IPS-20b (cell line): ENCODE results near the gene TMEM184B.

Source experiments
- H3K27ac ChIP-seq: one replicate; pipeline ENCODE4 v1.5.1; 2013; ENCODE audit warnings: low read length
- H3K27me3 ChIP-seq: 2 replicates; pipeline ENCODE4 v1.6.1; 2013; ENCODE audit warnings: mild to moderate bottlenecking, low read length, inconsistent platforms; ENCODE audit not compliant: insufficient read depth
- H3K36me3 ChIP-seq: 2 replicates; pipeline ENCODE4 v1.6.1; 2013; ENCODE audit warnings: low read depth, mild to moderate bottlenecking, inconsistent platforms, low read length, moderate library complexity; ENCODE audit not compliant: insufficient read depth
- H3K4me1 ChIP-seq: 2 replicates; pipeline ENCODE4 v1.6.1; 2013; ENCODE audit warnings: mild to moderate bottlenecking, control low read depth, inconsistent platforms, low read length, moderate library complexity; ENCODE audit not compliant: insufficient read depth
- H3K4me3 ChIP-seq: 2 replicates; pipeline ENCODE4 v1.5.1; 2013; ENCODE audit warnings: mild to moderate bottlenecking, low read length, inconsistent platforms
- H3K9ac ChIP-seq: 2 replicates; pipeline ENCODE4 v1.6.1; 2013; ENCODE audit warnings: low read depth, mild to moderate bottlenecking, inconsistent platforms, low read length, moderate library complexity
- H3K9me3 ChIP-seq: 2 replicates; pipeline ENCODE4 v1.6.1; 2013; ENCODE audit warnings: mild to moderate bottlenecking, low read depth, low read length, inconsistent platforms; ENCODE audit not compliant: insufficient read depth

TMEM184B gene

GRCh38 chr22:38314051-38314932, 41.5 kb upstream of the TMEM184B start:
- H3K36me3 ChIP-seq, result peaks cover 50% of the 10 kb centered on the region
- peak overlapping the region; percentile 95; the same call in 1 of the 2 replicates for H3K9ac ChIP-seq

GRCh38 chr22:38313384-38313955, 40.7 kb upstream of the TMEM184B start:
- Histone ChIP-seq H3K36me3 (peaks cover 59% of the 10 kb centered on the region), H3K9ac (peak overlapping the region; percentile 95; the same call in 1 of the 2 replicates), H3K27me3 (no peaks in the 10 kb centered on the region), H3K9me3 (no peaks in the 10 kb centered on the region), H3K27ac (no peak overlapping the region), H3K4me1 (peaks cover 33% of the 10 kb centered on the region), H3K4me3 (no peak overlapping the region)

More at GRCh38 chr22:38314051-38314932, 41.5 kb upstream of the TMEM184B start:
- Histone ChIP-seq H3K27me3 (no peaks in the 10 kb centered on the region), H3K9me3 (no peaks in the 10 kb centered on the region), H3K27ac (peak overlapping the region; percentile 18), H3K4me3 (peak overlapping the region; percentile 92), H3K4me1 (peaks cover 39% of the 10 kb centered on the region)

GRCh38 chr22:38312261-38312800, 39.5 kb upstream of the TMEM184B start:
- no peaks in the 10 kb centered on the region for H3K27me3 ChIP-seq
- H3K9me3 ChIP-seq, result no peaks in the 10 kb centered on the region
- peaks cover 24% of the 10 kb centered on the region; the same call in 1 of the 2 replicates for H3K4me1 ChIP-seq
- H3K9ac ChIP-seq, result no peak overlapping the region
- H3K27ac ChIP-seq, result no peak overlapping the region
- peaks cover 70% of the 10 kb centered on the region for H3K36me3 ChIP-seq
- no peak overlapping the region for H3K4me3 ChIP-seq

GRCh38 chr22:38311323-38311620, 38.5 kb upstream of the TMEM184B start:
- Histone ChIP-seq H3K4me1 (peaks cover 24% of the 10 kb centered on the region; the same call in 1 of the 2 replicates), H3K27ac (no peak overlapping the region), H3K36me3 (peaks cover 71% of the 10 kb centered on the region)

GRCh38 chr22:38310518-38311322, 37.9 kb upstream of the TMEM184B start:
- H3K36me3 ChIP-seq, result peaks cover 75% of the 10 kb centered on the region
- no peak overlapping the region for H3K27ac ChIP-seq
- no peaks in the 10 kb centered on the region for H3K27me3 ChIP-seq
- no peak overlapping the region for H3K9ac ChIP-seq
- H3K9me3 ChIP-seq, result no peaks in the 10 kb centered on the region
- no peak overlapping the region for H3K4me3 ChIP-seq
- H3K4me1 ChIP-seq, result peaks cover 29% of the 10 kb centered on the region

More at GRCh38 chr22:38311323-38311620, 38.5 kb upstream of the TMEM184B start:
- Histone ChIP-seq H3K4me3 (no peak overlapping the region), H3K9ac (no peak overlapping the region), H3K27me3 (no peaks in the 10 kb centered on the region), H3K9me3 (no peaks in the 10 kb centered on the region)

GRCh38 chr22:38309614-38310517, 37.1 kb upstream of the TMEM184B start:
- Histone ChIP-seq H3K4me3 (no peak overlapping the region), H3K36me3 (peaks cover 82% of the 10 kb centered on the region), H3K27me3 (no peaks in the 10 kb centered on the region), H3K27ac (no peak overlapping the region), H3K4me1 (peaks cover 29% of the 10 kb centered on the region), H3K9me3 (no peaks in the 10 kb centered on the region), H3K9ac (no peak overlapping the region)

- no peak overlapping the region for H3K27ac ChIP-seq
- peaks cover 21% of the 10 kb centered on the region for H3K4me1 ChIP-seq
These were observed 36.1 kb upstream of the TMEM184B start for GRCh38 chr22:38308791-38309498.

GRCh38 chr22:38305471-38306448, 33.0 kb upstream of the TMEM184B start:
- H3K27me3 ChIP-seq, result no peaks in the 10 kb centered on the region
- peaks cover 11% of the 10 kb centered on the region for H3K4me1 ChIP-seq
- no peak overlapping the region for H3K4me3 ChIP-seq
- no peaks in the 10 kb centered on the region for H3K9me3 ChIP-seq
- H3K9ac ChIP-seq, result no peak overlapping the region
- no peak overlapping the region for H3K27ac ChIP-seq
- H3K36me3 ChIP-seq, result peaks cover 86% of the 10 kb centered on the region

More at GRCh38 chr22:38308791-38309498, 36.1 kb upstream of the TMEM184B start:
- H3K27me3 ChIP-seq, result no peaks in the 10 kb centered on the region
- peaks cover 86% of the 10 kb centered on the region for H3K36me3 ChIP-seq
- H3K9me3 ChIP-seq, result no peaks in the 10 kb centered on the region
- H3K9ac ChIP-seq, result no peak overlapping the region; the same call in 1 of the 2 replicates
- H3K4me3 ChIP-seq, result no peak overlapping the region

GRCh38 chr22:38304526-38304925, 31.7 kb upstream of the TMEM184B start:
- no peaks in the 10 kb centered on the region for H3K27me3 ChIP-seq
- peaks cover 86% of the 10 kb centered on the region for H3K36me3 ChIP-seq
- peaks cover 9% of the 10 kb centered on the region for H3K4me1 ChIP-seq
- H3K9me3 ChIP-seq, result no peaks in the 10 kb centered on the region
- H3K4me3 ChIP-seq, result no peak overlapping the region
- H3K9ac ChIP-seq, result no peak overlapping the region
- no peak overlapping the region for H3K27ac ChIP-seq
